HG03095 (cell line): Measurements from ENCODE around the gene FGFR2.
"Not testable (repeated sequence)": the region's sequence is repeated elsewhere in the genome, so short reads cannot be mapped to it uniquely, and the experiment has no call there.

Experiments
- ATAC-seq: cut with Tn5 transposase; IDR thresholded peaks from one replicate; pipeline ENCODE4 v1.9.1; 2021; ENCODE audit warnings: moderate library complexity; ENCODE audit not compliant: unreplicated experiment

FGFR2 gene

GRCh38 chr10:121526135-121526790 lies 72.0 kb downstream of the FGFR2 start:
- no peak for ATAC-seq

- no peak for ATAC-seq
Observed at GRCh38 chr10:121525251-121526134, 72.8 kb downstream of the FGFR2 start.

- ATAC-seq = no peak
Observed at GRCh38 chr10:121524157-121524817, 74.0 kb downstream of the FGFR2 start.

DNA sequence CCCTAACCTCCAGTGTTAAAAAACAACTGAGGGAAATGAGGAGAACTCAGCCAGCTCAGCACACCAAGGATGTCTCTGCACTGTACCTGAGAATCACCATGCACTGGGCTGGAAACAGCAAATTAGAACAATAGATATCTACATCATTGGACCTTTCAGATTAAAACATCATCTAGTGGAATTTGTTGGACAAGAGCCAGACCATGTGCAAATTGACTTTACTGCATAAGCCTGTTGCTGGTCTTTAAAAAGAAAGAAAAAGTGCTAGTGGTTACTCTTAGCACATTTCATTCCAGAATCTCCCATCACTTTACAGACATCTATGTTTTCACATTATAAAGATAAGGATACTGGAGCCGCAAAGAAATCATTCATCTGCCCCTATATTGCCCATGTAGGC lies 75.4 kb downstream of the FGFR2 start:
- no peak for ATAC-seq

DNA sequence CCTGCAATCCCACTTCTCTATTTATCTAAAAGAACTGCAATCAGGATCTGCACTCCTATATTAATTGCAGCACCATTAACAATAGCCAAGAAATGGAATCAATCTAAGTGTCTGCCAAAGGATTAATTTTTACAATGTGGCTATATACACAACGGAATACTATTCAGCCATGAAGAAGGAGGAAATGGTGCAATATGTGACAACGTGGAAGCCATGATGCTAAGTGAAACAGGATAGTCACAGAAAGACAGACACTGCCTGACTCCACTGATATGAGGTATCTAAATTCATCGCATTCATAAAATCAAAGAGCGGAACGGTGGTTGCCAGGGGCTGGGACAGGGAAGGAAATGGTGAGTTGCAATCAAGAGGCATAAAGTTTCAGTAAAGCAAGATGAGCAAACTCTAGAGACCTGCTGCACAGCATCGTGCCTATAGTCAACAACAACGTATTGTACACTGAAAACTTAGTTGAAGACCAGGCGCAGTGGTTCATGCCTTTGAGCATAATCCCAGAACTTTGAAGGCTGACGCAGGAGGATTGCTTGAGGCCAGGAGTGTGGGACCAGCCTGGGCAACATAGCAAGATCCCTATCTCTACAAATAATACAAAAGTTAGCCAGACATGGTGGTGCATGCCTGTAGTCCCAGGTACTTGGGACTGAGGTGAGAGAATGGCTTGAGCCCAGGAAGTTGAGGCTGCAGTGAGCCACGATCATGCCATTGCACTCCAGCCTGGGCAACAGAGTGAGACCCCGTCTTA lies 76.3 kb downstream of the FGFR2 start:
- no peak for ATAC-seq

GRCh38 chr10:121520526-121520925 lies 77.7 kb downstream of the FGFR2 start:
- not testable (repeated sequence) for ATAC-seq

GRCh38 chr10:121519901-121520493 lies 78.2 kb downstream of the FGFR2 start:
- ATAC-seq = no peak

DNA sequence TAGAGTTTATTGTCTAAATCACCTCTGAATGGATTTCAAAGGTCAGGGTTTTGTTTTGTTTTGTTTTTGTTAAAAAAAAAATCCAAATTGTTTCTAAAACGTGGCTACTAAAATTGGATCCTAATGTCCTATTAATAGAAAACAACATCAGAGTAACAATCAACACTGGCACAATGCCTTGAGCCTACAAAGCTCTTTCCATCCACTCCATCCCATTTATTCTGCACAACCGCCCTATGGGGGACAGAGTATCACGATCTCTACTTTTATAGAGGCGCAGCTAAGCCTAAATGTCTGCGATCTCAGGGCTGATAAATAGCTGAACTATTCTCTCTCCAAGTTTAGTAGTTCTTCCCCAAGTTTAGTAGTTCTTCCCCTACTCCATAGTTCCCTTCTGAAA lies 78.8 kb downstream of the FGFR2 start:
- no peak for ATAC-seq

GRCh38 chr10:121518333-121518732 lies 79.9 kb downstream of the FGFR2 start:
- ATAC-seq = no peak

- ATAC-seq = peak; percentile 75
Observed at GRCh38 chr10:121516093-121516865, 82.0 kb downstream of the FGFR2 start.

DNA sequence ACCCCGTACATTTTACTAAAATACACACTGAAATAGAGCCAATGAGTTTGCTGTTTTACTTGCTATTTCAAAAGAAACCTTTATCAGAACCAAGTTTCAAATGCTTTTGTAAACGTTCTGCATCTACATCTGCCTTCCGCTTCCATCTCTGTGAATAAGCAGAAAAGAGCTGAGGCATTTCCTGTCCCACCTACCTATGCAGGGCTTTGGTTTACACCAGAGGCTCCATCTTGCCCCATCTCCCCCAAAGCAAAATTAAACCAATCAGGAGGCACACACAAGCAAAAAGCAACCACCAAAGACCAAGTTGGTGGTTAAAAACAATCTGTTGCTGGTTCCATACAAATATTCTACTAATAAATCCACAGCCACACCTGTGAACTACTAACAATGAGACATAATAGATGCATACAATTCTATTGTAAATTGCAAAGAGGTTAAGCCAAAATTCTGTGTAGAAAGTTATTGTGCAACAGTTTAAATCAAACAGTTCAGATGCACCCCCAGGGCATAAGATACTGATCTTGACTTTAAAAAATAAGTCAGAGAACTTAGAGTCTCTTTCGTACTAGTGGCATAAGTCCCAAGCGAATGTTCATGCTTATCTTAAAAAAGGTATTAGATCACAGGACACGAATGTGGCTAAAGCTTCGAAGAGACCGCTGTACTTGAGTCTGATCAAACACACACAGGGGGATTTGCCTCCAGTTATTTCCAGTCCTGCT lies 83.9 kb downstream of the FGFR2 start:
- ATAC-seq = no peak

- no peak for ATAC-seq
Observed at GRCh38 chr10:121511943-121512342, 86.3 kb downstream of the FGFR2 start.

DNA sequence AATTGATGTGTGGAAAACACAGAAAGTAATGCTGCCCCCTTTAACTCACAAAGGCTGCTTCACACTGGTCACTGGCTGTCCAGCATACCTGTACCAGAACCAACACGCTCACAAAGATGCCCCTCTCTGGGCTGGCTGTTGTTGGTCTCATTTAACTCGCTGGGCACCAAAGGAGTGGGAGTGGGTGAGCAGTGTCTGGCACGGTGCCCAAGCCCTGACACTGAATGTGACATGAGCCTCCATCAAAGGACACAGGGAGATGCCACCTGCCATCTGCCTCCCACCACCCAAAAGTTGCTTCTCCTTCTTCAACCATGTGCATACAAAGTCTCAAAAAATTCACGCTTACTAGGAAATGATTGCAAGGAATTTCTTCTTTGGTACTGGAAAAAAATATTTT lies 86.8 kb downstream of the FGFR2 start:
- no peak for ATAC-seq

DNA sequence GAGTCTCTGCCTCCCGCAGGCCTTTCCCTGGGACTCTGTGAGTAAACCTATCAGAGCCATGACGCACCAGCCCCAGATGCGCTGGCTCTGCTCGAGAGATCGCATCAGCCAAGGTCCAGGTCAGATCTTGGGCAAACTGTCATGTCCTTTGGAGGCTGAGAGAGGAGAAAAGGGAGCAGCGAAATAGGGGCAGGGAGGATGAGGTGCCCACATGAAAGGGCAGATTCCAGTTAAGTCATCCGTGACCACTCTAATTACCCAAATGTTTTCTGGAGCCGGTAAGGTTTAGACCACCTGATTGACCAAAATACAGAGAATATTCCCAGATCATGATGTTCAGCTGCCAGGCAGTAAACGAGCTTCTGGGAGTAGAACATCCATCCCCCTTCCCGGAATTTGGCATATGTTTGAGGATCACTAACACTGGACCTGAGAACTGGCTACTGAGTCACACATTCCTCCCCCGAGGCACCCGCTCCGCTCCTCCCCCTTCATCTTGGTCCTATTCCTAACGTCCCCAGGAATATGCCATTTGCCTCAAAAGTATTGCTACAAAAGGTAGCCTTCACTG lies 88.0 kb downstream of the FGFR2 start:
- ATAC-seq = no peak

- no peak for ATAC-seq
Observed at GRCh38 chr10:121509796-121510195, 88.4 kb downstream of the FGFR2 start.

- no peak for ATAC-seq
Observed at GRCh38 chr10:121509112-121509511, 89.1 kb downstream of the FGFR2 start.

DNA sequence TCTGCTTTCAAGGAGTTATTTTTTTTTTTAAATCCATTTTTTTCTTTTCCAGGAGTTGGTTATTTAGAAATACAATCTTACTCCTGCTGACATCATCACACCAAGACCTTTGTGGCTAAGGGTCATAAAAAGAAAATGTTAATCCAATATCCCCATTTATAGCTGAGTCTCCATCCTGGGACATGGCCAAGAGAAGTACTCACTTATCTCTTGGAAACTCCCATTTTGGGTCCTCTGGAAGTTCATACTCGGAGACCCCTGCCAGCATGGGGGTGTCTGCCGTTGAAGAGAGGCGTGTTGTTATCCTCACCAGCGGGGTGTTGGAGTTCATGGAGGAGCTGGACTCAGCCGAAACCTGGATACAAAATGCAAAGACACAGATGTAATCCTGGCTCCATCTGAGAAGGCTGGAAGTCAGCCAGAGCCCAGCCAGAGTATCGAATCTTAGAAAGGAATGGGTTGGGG lies 94.6 kb downstream of the FGFR2 start:
- no peak for ATAC-seq

DNA sequence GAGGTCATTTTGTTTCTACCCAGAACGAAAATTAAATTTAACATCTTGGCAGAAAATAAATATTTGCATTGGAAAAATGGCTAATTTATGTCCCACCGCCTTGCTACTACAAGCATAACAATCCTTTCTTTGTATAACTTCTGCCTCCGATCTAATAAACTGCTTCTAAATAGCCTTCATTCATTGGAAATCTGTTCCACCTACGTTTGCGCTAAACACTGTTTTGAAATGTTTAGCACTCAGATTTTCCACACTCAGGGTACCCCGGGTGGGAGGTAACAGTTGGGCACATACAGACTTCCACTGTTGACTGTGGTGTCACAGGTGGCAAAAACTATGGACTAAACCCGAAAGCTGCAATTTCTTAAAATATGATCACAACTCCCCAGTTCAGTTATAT lies 96.4 kb downstream of the FGFR2 start:
- no peak for ATAC-seq
